Uterus (tissue), 4 donors: ENCODE results near the gene MASP1. TPM values are rescaled to one million over a fixed set of nuclear protein-coding genes. Genes with fewer than 3 reads are reported as not detected.

ENCODE experiments used
- DNase-seq, 2 donors: peaks; one replicate each; pipeline ENCODE4 v3.0.0-alpha.2; 2019 to 2020
- H3K27ac ChIP-seq, 2 donors: fragments of 200-600 bp; sonication (generic); 1 replicate in 1 of 2; 2 replicates in 1 of 2; pipeline ENCODE4 v1.5.1; 2016 to 2018
- H3K27me3 ChIP-seq, 2 donors: fragments of 200-600 bp; sonication (generic); one replicate each; pipeline ENCODE4 v1.5.1; 2018 to 2019; ENCODE audit warnings: control low read depth in 1 of 2
- H3K36me3 ChIP-seq, 2 donors: fragments of 200-600 bp; sonication (generic); one replicate each; pipeline ENCODE4 v1.5.1; 2019; ENCODE audit warnings: control low read depth in 1 of 2
- H3K4me1 ChIP-seq, 2 donors: fragments of 200-600 bp; sonication (generic); one replicate each; pipeline ENCODE4 v1.5.1; 2018 to 2019; ENCODE audit warnings: control low read depth in 1 of 2
- H3K4me3 ChIP-seq, 2 donors: fragments of 200-600 bp; sonication (generic); 1 replicate in 1 of 2; 2 replicates in 1 of 2; pipeline ENCODE4 v1.5.1; 2018 to 2019; ENCODE audit warnings: mild to moderate bottlenecking in 1 of 2
- H3K9me3 ChIP-seq, 2 donors: fragments of 200-600 bp; sonication (generic); one replicate each; pipeline ENCODE4 v1.5.1; 2019; ENCODE audit warnings: control low read depth in 1 of 2
- POLR2A ChIP-seq, 2 donors: fragments of 450-650 bp; IDR thresholded peaks; one replicate each; pipeline ENCODE4 v1.6.1; 2016; ENCODE audit warnings: antibody characterized with exemption in 2 of 2, mild to moderate bottlenecking in 1 of 2, moderate library complexity in 1 of 2
- intact Hi-C: fragments of 100-400 bp; cut with DNase I; formaldehyde crosslinking; loops from one replicate; pipeline ENCODE4 v1.15.1; 2023; ENCODE audit warnings: low total_unique reads
- total RNA-seq, 4 donors: library from RNA; depleted of rRNA in 3 of 4; stranded (reverse); fragments of >200 nt in 3 of 4; gene quantifications; one replicate each; pipeline versions ENCODE4 v1.1.0 to v1.2.4, GENCODE V29; 2014 to 2023
- TF ChIP-seq, protein P1 (sequence below), 4 experiments: fragments of 200-600 bp in 2 of 4; fragments of 450-650 bp in 2 of 4; sonication (generic) in 2 of 4; IDR thresholded peaks; one replicate each; pipeline ENCODE4 v1.5.1; 2016 to 2019; ENCODE audit warnings: antibody characterized with exemption in 4 of 4, mild to moderate bottlenecking in 2 of 4, moderate library complexity in 1 of 4
- donor health status: DM: yes; HTN: yes; CAD: no.

Gene MASP1
- total RNA-seq, 4 donors from 2014 or later: 25.3 to 121 (median 84.4) TPM

DNA sequence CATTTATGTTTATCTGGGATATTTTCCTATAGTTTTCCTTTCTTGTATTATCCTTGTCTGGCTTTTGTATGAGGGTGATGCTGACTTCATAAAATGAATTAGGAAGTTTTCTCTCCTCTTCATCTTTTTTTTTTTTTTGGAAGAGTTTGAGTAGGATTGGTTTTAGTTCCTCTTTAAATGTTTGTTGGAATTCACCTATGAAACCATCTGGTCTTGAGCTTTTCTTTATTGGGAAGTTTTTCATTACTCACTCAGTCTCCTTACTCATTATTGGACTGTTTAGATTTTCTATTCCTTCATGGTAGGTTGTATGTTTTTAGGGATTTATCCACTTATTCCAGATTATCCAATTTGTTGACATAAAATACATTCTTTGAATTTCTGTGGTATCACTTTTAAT, 18.7 kb upstream of the MASP1 start:
- Histone ChIP-seq H3K27me3 (no peaks in the 10 kb centered on the region), H3K9me3 (no peaks in the 10 kb centered on the region), H3K4me1 (no peaks in the 10 kb centered on the region), H3K4me3 (no peak overlapping the region), H3K27ac (peak overlapping the region; percentile 75 to 82), H3K36me3 (no peaks in the 10 kb centered on the region)
- TF ChIP-seq POLR2A (IDR thresholded peaks at IDR 0.05): no peak
- intact Hi-C loops: no loop called here
- DNase-seq: no peak

DNA sequence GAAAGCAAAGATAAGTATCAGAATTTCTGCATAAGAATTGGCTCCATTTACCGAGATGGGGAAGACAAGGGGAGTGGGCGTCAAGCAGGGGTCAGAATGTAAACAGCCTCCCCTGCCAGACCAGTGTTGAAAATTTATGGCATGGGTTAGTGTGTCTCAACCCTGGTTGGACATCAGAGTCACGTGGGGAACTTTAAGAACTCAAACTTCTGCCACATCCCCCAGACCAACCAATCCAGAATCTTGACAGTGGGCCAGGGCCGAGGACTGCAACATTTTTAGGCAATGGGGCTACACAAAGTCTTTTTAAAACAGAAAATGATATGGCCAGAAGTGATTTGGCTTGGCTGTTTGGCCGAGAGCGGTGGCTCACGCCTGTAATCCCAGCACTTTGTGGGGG, 14.3 kb upstream of the MASP1 start:
- H3K27me3 ChIP-seq: no peaks in the 10 kb centered on the region
- TF ChIP-seq, protein P1, sequence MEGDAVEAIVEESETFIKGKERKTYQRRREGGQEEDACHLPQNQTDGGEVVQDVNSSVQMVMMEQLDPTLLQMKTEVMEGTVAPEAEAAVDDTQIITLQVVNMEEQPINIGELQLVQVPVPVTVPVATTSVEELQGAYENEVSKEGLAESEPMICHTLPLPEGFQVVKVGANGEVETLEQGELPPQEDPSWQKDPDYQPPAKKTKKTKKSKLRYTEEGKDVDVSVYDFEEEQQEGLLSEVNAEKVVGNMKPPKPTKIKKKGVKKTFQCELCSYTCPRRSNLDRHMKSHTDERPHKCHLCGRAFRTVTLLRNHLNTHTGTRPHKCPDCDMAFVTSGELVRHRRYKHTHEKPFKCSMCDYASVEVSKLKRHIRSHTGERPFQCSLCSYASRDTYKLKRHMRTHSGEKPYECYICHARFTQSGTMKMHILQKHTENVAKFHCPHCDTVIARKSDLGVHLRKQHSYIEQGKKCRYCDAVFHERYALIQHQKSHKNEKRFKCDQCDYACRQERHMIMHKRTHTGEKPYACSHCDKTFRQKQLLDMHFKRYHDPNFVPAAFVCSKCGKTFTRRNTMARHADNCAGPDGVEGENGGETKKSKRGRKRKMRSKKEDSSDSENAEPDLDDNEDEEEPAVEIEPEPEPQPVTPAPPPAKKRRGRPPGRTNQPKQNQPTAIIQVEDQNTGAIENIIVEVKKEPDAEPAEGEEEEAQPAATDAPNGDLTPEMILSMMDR (IDR thresholded peaks at IDR 0.05): no peak
- TF ChIP-seq POLR2A (IDR thresholded peaks at IDR 0.05): no peak
- H3K4me1 ChIP-seq: no peaks in the 10 kb centered on the region
- no peak overlapping the region for H3K4me3 ChIP-seq
- DNase-seq: peak; percentile 66 to 92
- no peaks in the 10 kb centered on the region for H3K36me3 ChIP-seq
- intact Hi-C loops: no loop called here
- H3K9me3 ChIP-seq: no peaks in the 10 kb centered on the region
- peak overlapping the region; percentile 82 to 89 for H3K27ac ChIP-seq

DNA sequence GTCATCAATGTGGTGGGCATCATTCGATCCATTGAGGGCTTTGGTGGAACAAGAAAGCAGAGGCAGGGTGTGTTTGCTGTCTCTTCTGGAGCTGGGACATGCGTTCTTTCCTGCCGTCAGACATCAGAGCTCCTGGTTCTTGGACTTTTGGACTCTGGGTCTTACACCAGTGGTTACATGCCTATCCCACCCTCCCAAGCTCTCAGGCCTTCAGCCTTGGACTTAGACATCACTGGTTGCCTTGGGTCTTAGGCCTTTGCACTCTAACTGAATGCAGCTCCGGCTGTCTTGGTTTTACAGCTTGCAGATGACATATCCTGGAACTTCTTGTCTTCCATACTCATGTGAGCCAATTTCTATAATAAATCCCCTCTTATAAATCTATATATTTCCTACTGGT, 8.1 kb upstream of the MASP1 start:
- intact Hi-C loops: no loop called here
- no peak overlapping the region for H3K27ac ChIP-seq
- H3K9me3 ChIP-seq: no peaks in the 10 kb centered on the region
- no peaks in the 10 kb centered on the region for H3K27me3 ChIP-seq
- no peaks in the 10 kb centered on the region for H3K36me3 ChIP-seq
- H3K4me3 ChIP-seq: no peak overlapping the region
- no peak for DNase-seq
- TF ChIP-seq, protein P1 (IDR thresholded peaks at IDR 0.05): no peak
- no peak for TF ChIP-seq POLR2A (IDR thresholded peaks at IDR 0.05)
- no peaks in the 10 kb centered on the region for H3K4me1 ChIP-seq

DNA sequence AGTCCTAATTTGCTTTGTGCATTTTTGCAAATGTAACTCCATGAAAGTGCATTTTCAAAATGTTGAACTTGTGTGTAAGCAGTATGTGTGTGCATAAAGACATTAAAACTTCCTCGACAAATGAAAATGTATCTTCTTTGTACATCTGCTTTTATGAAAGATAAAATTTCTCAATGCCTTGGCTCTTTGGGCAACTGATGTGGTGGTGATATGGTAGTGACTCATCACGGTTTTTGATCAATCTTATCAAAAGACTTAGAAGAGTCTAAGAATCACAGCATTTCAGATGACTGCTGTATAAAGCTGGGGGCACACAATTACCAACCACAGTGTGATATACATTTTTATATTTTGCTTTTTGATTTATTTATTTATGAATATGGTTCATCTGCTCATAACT, 5.4 kb upstream of the MASP1 start:
- no peaks in the 10 kb centered on the region for H3K27me3 ChIP-seq
- H3K4me1 ChIP-seq: peaks cover 0 to 8% of the 10 kb centered on the region in 2 donors
- H3K36me3 ChIP-seq: no peaks in the 10 kb centered on the region
- no peak overlapping the region for H3K4me3 ChIP-seq
- no peaks in the 10 kb centered on the region for H3K9me3 ChIP-seq
- TF ChIP-seq, protein P1 (IDR thresholded peaks at IDR 0.05): no peak
- no peak for TF ChIP-seq POLR2A (IDR thresholded peaks at IDR 0.05)
- no peak for DNase-seq
- intact Hi-C loops: no loop called here
- H3K27ac ChIP-seq: no peak overlapping the region

- Histone ChIP-seq H3K27ac (peak overlapping the region in 1 of 2 donors; percentile 90), H3K9me3 (no peaks in the 10 kb centered on the region), H3K27me3 (no peaks in the 10 kb centered on the region), H3K4me1 (peaks cover 0 to 8% of the 10 kb centered on the region in 2 donors), H3K36me3 (no peaks in the 10 kb centered on the region), H3K4me3 (no peak overlapping the region)
- DNase-seq: no peak
- TF ChIP-seq, protein P1 (IDR thresholded peaks at IDR 0.05): no peak
- TF ChIP-seq POLR2A (IDR thresholded peaks at IDR 0.05): no peak
- intact Hi-C loops: no loop called here
Measured at GRCh38 chr3:187296058-187296457, 4.5 kb upstream of the MASP1 start.
